CD14-positive monocyte (primary cell): ENCODE measurements around the gene PRKN. TPM values are rescaled to one million over a fixed set of nuclear protein-coding genes. Genes with fewer than 3 reads are reported as not detected.

Experiments used
- DNase-seq, 3 donors: peaks; one replicate each; pipeline ENCODE4 v3.0.0-alpha.2; 2011 to 2022
- H2AFZ ChIP-seq: 2 replicates; pipeline ENCODE4 v1.6.0; 2012; ENCODE audit warnings: mild to moderate bottlenecking, low read depth, low read length, inconsistent platforms; ENCODE audit not compliant: insufficient read depth, poor library complexity, severe bottlenecking
- H3K27ac ChIP-seq, 2 donors: 1 replicate in 1 of 2; 2 replicates in 1 of 2; pipeline ENCODE4 v1.5.1; 2012 to 2013; ENCODE audit warnings: low read length in 2 of 2, control low read depth in 1 of 2, inconsistent platforms in 1 of 2, low read depth in 1 of 2, mild to moderate bottlenecking in 1 of 2
- H3K27me3 ChIP-seq, 2 donors: one replicate each; pipeline versions ENCODE4 v1.6.0 to v1.6.1; 2011 to 2013; ENCODE audit warnings: low read length in 2 of 2; ENCODE audit not compliant: control insufficient read depth in 2 of 2, insufficient read depth in 2 of 2
- H3K36me3 ChIP-seq, 2 donors: replicated peaks in 1 of 2; 1 replicate in 1 of 2; 2 replicates in 1 of 2; pipeline versions ENCODE4 v1.5.1 to v1.6.1; 2012 to 2013; ENCODE audit warnings: low read length in 2 of 2, control low read depth in 1 of 2, inconsistent platforms in 1 of 2, mild to moderate bottlenecking in 1 of 2; ENCODE audit not compliant: insufficient read depth in 2 of 2, control insufficient read depth in 1 of 2
- H3K4me1 ChIP-seq, 2 donors: 1 replicate in 1 of 2; 2 replicates in 1 of 2; pipeline versions ENCODE4 v1.5.1 to v1.6.1; 2012 to 2013; ENCODE audit warnings: low read length in 2 of 2, control low read depth in 1 of 2, inconsistent platforms in 1 of 2, mild to moderate bottlenecking in 1 of 2, moderate library complexity in 1 of 2; ENCODE audit not compliant: insufficient read depth in 2 of 2, control insufficient read depth in 1 of 2
- H3K4me2 ChIP-seq: replicated peaks from 2 replicates; pipeline ENCODE3; 2012; ENCODE audit warnings: low read length, moderate library complexity, mild to moderate bottlenecking; ENCODE audit not compliant: poor library complexity, severe bottlenecking; ENCODE audit errors: extremely low read depth
- H3K4me3 ChIP-seq, 3 experiments: fragments of 200-600 bp in 1 of 3; sonication (generic) in 1 of 3; replicated peaks in 1 of 3; 1 replicate in 2 of 3; 2 replicates in 1 of 3; pipeline ENCODE4 v1.5.1; 2011 to 2013; ENCODE audit warnings: low read length in 3 of 3, mild to moderate bottlenecking in 3 of 3, control low read depth in 2 of 3, low read depth in 2 of 3, inconsistent platforms in 1 of 3, moderate library complexity in 1 of 3
- H3K79me2 ChIP-seq: 2 replicates; pipeline ENCODE4 v1.6.0; 2012; ENCODE audit warnings: mild to moderate bottlenecking, control low read depth, inconsistent platforms, low read length, moderate library complexity; ENCODE audit not compliant: insufficient read depth
- H3K9ac ChIP-seq: 2 replicates; pipeline ENCODE4 v1.6.0; 2017; ENCODE audit warnings: low read length, mild to moderate bottlenecking; ENCODE audit not compliant: insufficient read depth, poor library complexity, severe bottlenecking
- H3K9me3 ChIP-seq, 2 donors: replicated peaks in 1 of 2; 1 replicate in 1 of 2; 2 replicates in 1 of 2; pipeline versions ENCODE4 v1.5.1 to v1.6.1; 2012 to 2013; ENCODE audit warnings: low read length in 2 of 2, control low read depth in 1 of 2; ENCODE audit not compliant: control insufficient read depth in 1 of 2, insufficient read depth in 1 of 2
- H4K20me1 ChIP-seq: 2 replicates; pipeline ENCODE4 v1.6.0; 2012; ENCODE audit warnings: mild to moderate bottlenecking, low read length, control low read depth, moderate library complexity; ENCODE audit not compliant: insufficient read depth
- H3K27ac Mint-ChIP-seq, 7 donors: one replicate each; pipeline ENCODE4 v1.8.0; 2020; ENCODE audit warnings: mild to moderate bottlenecking in 7 of 7, mixed read lengths in 7 of 7, moderate library complexity in 6 of 7, inconsistent platforms in 2 of 7
- H3K27me3 Mint-ChIP-seq, 3 donors: one replicate each; pipeline ENCODE4 v1.8.0; 2021 to 2022; ENCODE audit warnings: low read depth in 3 of 3, mild to moderate bottlenecking in 3 of 3, mixed read lengths in 3 of 3, moderate library complexity in 3 of 3, inconsistent platforms in 1 of 3
- H3K36me3 Mint-ChIP-seq, 2 donors: one replicate each; pipeline ENCODE4 v1.8.0; 2020; ENCODE audit warnings: mixed read lengths in 2 of 2, inconsistent platforms in 1 of 2, mild to moderate bottlenecking in 1 of 2
- H3K4me1 Mint-ChIP-seq: one replicate; pipeline ENCODE4 v1.8.0; 2020; ENCODE audit warnings: mild to moderate bottlenecking, mixed read lengths
- H3K4me3 Mint-ChIP-seq, 2 donors: one replicate each; pipeline ENCODE4 v1.8.0; 2020; ENCODE audit warnings: mild to moderate bottlenecking in 2 of 2, mixed read lengths in 2 of 2, moderate library complexity in 1 of 2
- H3K9me3 Mint-ChIP-seq, 7 donors: one replicate each; pipeline ENCODE4 v1.8.0; 2020 to 2022; ENCODE audit warnings: mixed read lengths in 7 of 7, mild to moderate bottlenecking in 6 of 7, moderate library complexity in 6 of 7, inconsistent platforms in 2 of 7
- CTCF ChIP-seq: fragments of 200-600 bp; IDR thresholded peaks from one replicate; pipeline ENCODE4 v1.8.0; 2022; ENCODE audit warnings: antibody characterized with exemption, mild to moderate bottlenecking
- WGBS: methylation state at CpG from one replicate; pipeline ENCODE4 v1.1.5; 2013; ENCODE audit warnings: missing lambda C conversion rate; ENCODE audit not compliant: insufficient coverage; 5-methylcytosine and 5-hydroxymethylcytosine counted together
- intact Hi-C, 2 donors: fragments of 100-400 bp; cut with micrococcal nuclease; formaldehyde crosslinking; loops; one replicate each; pipeline versions ENCODE4 v1.15.0 to v1.15.1; 2023
- polyA plus RNA-seq, 3 donors: library from polyadenylated mRNA; depleted of rRNA in 1 of 3; unstranded in 2 of 3; stranded (reverse) in 1 of 3; fragments of 300-500 nt in 2 of 3; fragments of >200 nt in 1 of 3; fragmentation: Illumina TruSeq in 2 of 3; gene quantifications; 1 replicate in 2 of 3; 2 replicates in 1 of 3; pipeline ENCODE4 v1.2.3, GENCODE V29; 2012 to 2021

Gene PRKN
- polyA plus RNA-seq, 3 donors, result 0.19 to 0.21 TPM; not detected in 1

GRCh38 chr6:162554531-162554930 is 173.0 kb downstream of the PRKN start:
- Histone ChIP-seq H3K4me1 (no peaks in the 10 kb centered on the region), H3K36me3 (no peaks in the 10 kb centered on the region), H3K27ac (no peak overlapping the region), H3K9me3 (peaks cover 0 to 10% of the 10 kb centered on the region in 2 donors), H3K4me2 (no peak overlapping the region), H3K79me2 (no peaks in the 10 kb centered on the region), H4K20me1 (no peaks in the 10 kb centered on the region), H2AFZ (no peak overlapping the region), H3K4me3 (no peak overlapping the region), H3K9ac (no peak overlapping the region), H3K27me3 (no peaks in the 10 kb centered on the region)
- intact Hi-C loops, result no loop called here
- H3K36me3 Mint-ChIP-seq, result no peaks in the 10 kb centered on the region
- H3K4me3 Mint-ChIP-seq, result no peak overlapping the region
- no peaks in the 10 kb centered on the region for H3K27me3 Mint-ChIP-seq
- 79% methylated on average over 4 of the region's 9 CpGs for WGBS
- H3K4me1 Mint-ChIP-seq, result no peaks in the 10 kb centered on the region
- no peak overlapping the region for H3K27ac Mint-ChIP-seq
- H3K9me3 Mint-ChIP-seq, result peaks cover 6 to 15% (median 9%) of the 10 kb centered on the region in 7 donors
- no peak for DNase-seq
- TF ChIP-seq CTCF, result no peak

GRCh38 chr6:162546905-162547304 is 180.7 kb downstream of the PRKN start:
- no peak overlapping the region for H3K27ac Mint-ChIP-seq
- no peak overlapping the region for H3K4me3 Mint-ChIP-seq
- intact Hi-C loops, result no loop called here
- Histone ChIP-seq H3K36me3 (no peaks in the 10 kb centered on the region), H3K4me1 (no peaks in the 10 kb centered on the region), H3K9ac (no peak overlapping the region), H3K27me3 (no peaks in the 10 kb centered on the region), H3K4me3 (no peak overlapping the region), H3K27ac (no peak overlapping the region), H4K20me1 (no peaks in the 10 kb centered on the region), H3K9me3 (no peaks in the 10 kb centered on the region), H3K79me2 (no peaks in the 10 kb centered on the region), H3K4me2 (no peak overlapping the region), H2AFZ (no peak overlapping the region)
- TF ChIP-seq CTCF, result no peak
- no peaks in the 10 kb centered on the region for H3K27me3 Mint-ChIP-seq
- H3K36me3 Mint-ChIP-seq, result no peaks in the 10 kb centered on the region
- no peaks in the 10 kb centered on the region for H3K4me1 Mint-ChIP-seq
- peaks cover 7 to 14% (median 11%) of the 10 kb centered on the region in 7 donors for H3K9me3 Mint-ChIP-seq
- WGBS, result 100% methylated on average over 1 of the region's 4 CpGs
- DNase-seq, result no peak
